ENCODE results near the gene KCNQ1. TPM values are rescaled to one million over a fixed set of nuclear protein-coding genes. Genes with fewer than 3 reads are reported as not detected.

The KCNQ1 gene
- total and polyA plus RNA-seq, 2 experiments from 2014 or later: 0.45 to 0.87 TPM

GRCh38 chr11:2402106-2402505 is 42.7 kb upstream of the KCNQ1 start:
- Histone ChIP-seq H3K4me3 (peak overlapping the region; percentile 96; the same call in 1 of the 2 replicates), H3K27me3 (ENCODE audit: insufficient read depth) (no peaks in the 10 kb centered on the region), H4K20me1 (replicated peaks; ENCODE audit: insufficient read depth) (no peaks in the 10 kb centered on the region), H3K36me3 (ENCODE audit: insufficient read depth) (no peaks in the 10 kb centered on the region; the same call in 1 of the 2 replicates), H3K79me2 (replicated peaks; ENCODE audit: insufficient read depth) (peaks cover 12% of the 10 kb centered on the region), H3K9me2 (ENCODE audit: insufficient read depth) (no peaks in the 10 kb centered on the region), H2AFZ (no peak overlapping the region), H3K4me1 (ENCODE audit: insufficient read depth) (peaks cover 6% of the 10 kb centered on the region; the same call in 1 of the 2 replicates), H3F3A (replicated peaks; ENCODE audit: low read depth) (no peaks in the 10 kb centered on the region), H3K27ac (ENCODE audit: low read depth) (no peak overlapping the region), H3K4me2 (peak overlapping the region; percentile 95)
- H3K4me1 Mint-ChIP-seq: peaks cover 3% of the 10 kb centered on the region; the same call in 2 of the 3 replicates
- TF ChIP-seq CREB1 (CRISPR knock-in tag; IDR thresholded peaks at IDR 0.05; ENCODE audit: low read depth) (no peak), EZH2phosphoT487 (IDR thresholded peaks at IDR 0.05; ENCODE audit: unreplicated experiment) (no peak), POLR2AphosphoS5 (IDR thresholded peaks at IDR 0.05; ENCODE audit: low read depth) (no peak), ZNF331 (CRISPR knock-in tag; IDR thresholded peaks at IDR 0.05; ENCODE audit: low read depth) (no peak), STAT1 (IDR thresholded peaks at IDR 0.05; ENCODE audit: unreplicated experiment) (no peak), NANOG (IDR thresholded peaks at IDR 0.05; ENCODE audit: borderline replicate concordance) (no peak), ZNF462 (CRISPR knock-in tag; IDR thresholded peaks at IDR 0.05) (no peak), ETS1 (IDR thresholded peaks at IDR 0.05) (no peak), CTCF (conservative IDR thresholded peaks at IDR 0.05; ENCODE audit: low read depth in 2 of 2) (no peak), JUNB (IDR thresholded peaks at IDR 0.05; ENCODE audit: unreplicated experiment) (no peak), REST (IDR thresholded peaks at IDR 0.05; ENCODE audit: unreplicated experiment) (no peak), ZNF114 (CRISPR knock-in tag; IDR thresholded peaks at IDR 0.05) (no peak), EZH2 (IDR thresholded peaks at IDR 0.05; ENCODE audit: low read depth, unreplicated experiment) (no peak)
- peaks cover 14% of the 10 kb centered on the region; the same call in 2 of the 3 replicates for H3K36me3 Mint-ChIP-seq (ENCODE audit: low read depth)
- no peaks in the 10 kb centered on the region for H3K9me3 Mint-ChIP-seq
- ATAC-seq: no peak
- peaks cover 17% of the 10 kb centered on the region for H3K27me3 Mint-ChIP-seq (ENCODE audit: insufficient read depth, low read depth, poor library complexity)
- H3K27ac Mint-ChIP-seq: no peak overlapping the region
- peak overlapping the region; percentile 89 for H3K4me3 Mint-ChIP-seq
- no peak for DNase-seq (ENCODE audit: low spot score)

Measured in GM23338 (cell line).